HCT116 (cell line): ENCODE results near the gene BMP7. TPM values are rescaled to one million over a fixed set of nuclear protein-coding genes. Genes with fewer than 3 reads are reported as not detected.

Source experiments
- ATAC-seq: fragments of 200-7000 bp; cut with Tn5 transposase; 2 replicates; pipeline ENCODE4 v1.9.1; 2020; ENCODE audit warnings: mild to moderate bottlenecking, moderate library complexity
- BruUV-seq: library from RNA; stranded (reverse); fragments of 400-500 nt; replicated peaks from 2 replicates; lab custom pipeline; 2021; lab: Mats Ljungman, UMichigan
- CTCF ChIA-PET: fragments of 300-600 bp; sonication (Branson Sonifier 250); formaldehyde crosslinking; loops from one replicate; lab custom pipeline; 2021; ENCODE audit warnings: antibody characterized with exemption; lab: Charles Lee
- POLR2A ChIA-PET: fragments of 300-600, 350-600 bp; sonication (Branson Sonifier 250); formaldehyde crosslinking; loops from one replicate; lab custom pipeline; 2021; ENCODE audit warnings: antibody characterized with exemption; lab: Charles Lee
- RAD21 ChIA-PET, 2 experiments: fragments of 300-600 bp; sonication (Branson Sonifier 250); formaldehyde crosslinking; loops; one replicate each; lab custom pipeline; 2023; ENCODE audit warnings: low total read pairs in 2 of 2; ENCODE audit not compliant: uncharacterized antibody in 2 of 2, unreplicated experiment in 2 of 2, low non-redundant PET in 1 of 2; lab: Charles Lee
- DNase-seq: peaks from one replicate; pipeline ENCODE4 v3.0.0-alpha.2; 2010; ENCODE audit warnings: low read depth, low spot score
- H2AFZ ChIP-seq: fragments of 200-600 bp; shearing (Covaris generic), sonication (generic); 2 replicates; pipeline ENCODE4 v1.6.1; 2017; ENCODE audit warnings: low read depth, mixed run types, mixed read lengths, antibody characterized with exemption, low read length; ENCODE audit not compliant: poor library complexity, severe bottlenecking
- H3K27ac ChIP-seq: 2 replicates; pipeline ENCODE4 v1.5.1; 2012; ENCODE audit warnings: low read depth, low read length
- H3K27me3 ChIP-seq: fragments of 200-600 bp; sonication (generic); 2 replicates; pipeline ENCODE4 v1.6.1; 2016; ENCODE audit warnings: mixed run types, low read length, mixed read lengths; ENCODE audit not compliant: insufficient read depth
- H3K36me3 ChIP-seq, 2 experiments: fragments of 200-500 bp in 1 of 2; fragments of 200-600 bp in 1 of 2; sonication (Bioruptor generic) in 1 of 2; sonication (generic) in 1 of 2; 2 replicates each; pipeline versions ENCODE4 v1.5.1 to v1.6.1; 2014 to 2016; ENCODE audit warnings: low read length in 2 of 2, inconsistent platforms in 1 of 2, mixed read lengths in 1 of 2, mixed run types in 1 of 2; ENCODE audit not compliant: insufficient read depth in 2 of 2, control insufficient read depth in 1 of 2
- H3K4me1 ChIP-seq, 2 experiments: fragments of 200-600 bp in 1 of 2; sonication (generic) in 1 of 2; 2 replicates each; pipeline versions ENCODE4 v1.5.1 to v1.6.1; 2012 to 2017; ENCODE audit warnings: low read length in 2 of 2, inconsistent platforms in 1 of 2, mild to moderate bottlenecking in 1 of 2, mixed read lengths in 1 of 2, mixed run types in 1 of 2, moderate library complexity in 1 of 2; ENCODE audit not compliant: insufficient read depth in 2 of 2, control insufficient read depth in 1 of 2
- H3K4me2 ChIP-seq: fragments of 200-600 bp; sonication (generic); 2 replicates; pipeline ENCODE4 v1.6.1; 2017; ENCODE audit warnings: mixed run types, low read length, mixed read lengths
- H3K4me3 ChIP-seq, 2 experiments: fragments of 200-600 bp in 1 of 2; sonication (generic) in 1 of 2; replicated peaks in 1 of 2; 2 replicates each; pipeline ENCODE4 v1.5.1; 2011 to 2016; ENCODE audit warnings: low read length in 2 of 2, control low read depth in 1 of 2, low read depth in 1 of 2, mild to moderate bottlenecking in 1 of 2, mixed read lengths in 1 of 2, mixed run types in 1 of 2
- H3K79me2 ChIP-seq: fragments of 200-600 bp; sonication (generic); 2 replicates; pipeline ENCODE4 v1.6.1; 2017; ENCODE audit warnings: mild to moderate bottlenecking, mixed run types, low read length, moderate library complexity, mixed read lengths; ENCODE audit not compliant: insufficient read depth
- H3K9ac ChIP-seq: fragments of 200-600 bp; sonication (generic); 2 replicates; pipeline ENCODE4 v1.6.1; 2016; ENCODE audit warnings: low read length, mixed read lengths
- H3K9me2 ChIP-seq: fragments of 200-600 bp; sonication (generic), shearing (Covaris generic); 2 replicates; pipeline ENCODE4 v1.6.1; 2017; ENCODE audit warnings: mixed run types, mild to moderate bottlenecking, moderate library complexity; ENCODE audit not compliant: insufficient read depth
- H3K9me3 ChIP-seq, 2 experiments: fragments of 200-500 bp in 1 of 2; fragments of 200-600 bp in 1 of 2; sonication (Bioruptor generic) in 1 of 2; sonication (generic) in 1 of 2; 2 replicates each; pipeline ENCODE4 v1.6.1; 2014 to 2017; ENCODE audit warnings: low read length in 2 of 2, mixed read lengths in 2 of 2, inconsistent platforms in 1 of 2, low read depth in 1 of 2, mild to moderate bottlenecking in 1 of 2, mixed run types in 1 of 2, moderate library complexity in 1 of 2; ENCODE audit not compliant: control insufficient read depth in 1 of 2, insufficient read depth in 1 of 2
- H4K20me1 ChIP-seq: fragments of 200-600 bp; sonication (generic), shearing (Covaris generic); 2 replicates; pipeline ENCODE4 v1.6.1; 2017; ENCODE audit warnings: mixed run types, mild to moderate bottlenecking, moderate library complexity; ENCODE audit not compliant: insufficient read depth
- CBX3 ChIP-seq: IDR thresholded peaks from 2 replicates; pipeline ENCODE4 v1.6.1; 2012; ENCODE audit warnings: low read depth
- CEBPB ChIP-seq: IDR thresholded peaks from 2 replicates; pipeline ENCODE4 v1.6.1; 2012; ENCODE audit warnings: low read depth
- CTCF ChIP-seq, 3 experiments: fragments of 200-600 bp in 1 of 3; sonication (generic) in 1 of 3; IDR thresholded peaks in 2 of 3; conservative IDR thresholded peaks in 1 of 3; 2 replicates each; pipeline ENCODE4 v1.5.1; 2012 to 2017; ENCODE audit warnings: low read depth in 2 of 3, low read length in 2 of 3, antibody characterized with exemption in 1 of 3, borderline replicate concordance in 1 of 3, control low read depth in 1 of 3, mild to moderate bottlenecking in 1 of 3, mixed read lengths in 1 of 3, mixed run types in 1 of 3, moderate library complexity in 1 of 3; ENCODE audit not compliant: insufficient read depth in 1 of 3
- EGR1 ChIP-seq: IDR thresholded peaks from 2 replicates; pipeline ENCODE4 v1.6.1; 2012; ENCODE audit warnings: low read depth
- ELF1 ChIP-seq: IDR thresholded peaks from 2 replicates; pipeline ENCODE4 v1.6.1; 2012; ENCODE audit warnings: low read depth, borderline replicate concordance
- EZH2 ChIP-seq: fragments of 200-600 bp; sonication (generic); IDR thresholded peaks from 2 replicates; pipeline ENCODE4 v1.6.1; 2017; ENCODE audit warnings: antibody characterized with exemption, mixed run types
- EZH2phosphoT487 ChIP-seq: fragments of 200-600 bp; IDR thresholded peaks from 2 replicates; pipeline ENCODE4 v1.6.1; 2018; ENCODE audit warnings: antibody characterized with exemption, borderline replicate concordance
- FOSL1 ChIP-seq: IDR thresholded peaks from 2 replicates; pipeline ENCODE4 v1.6.1; 2012; ENCODE audit warnings: low read depth
- JUND ChIP-seq: IDR thresholded peaks from 2 replicates; pipeline ENCODE4 v1.6.1; 2012
- MAX ChIP-seq: IDR thresholded peaks from 2 replicates; pipeline ENCODE4 v1.6.1; 2012
- POLR2AphosphoS5 ChIP-seq: IDR thresholded peaks from 2 replicates; pipeline ENCODE4 v1.6.1; 2011; ENCODE audit warnings: mild to moderate bottlenecking, low read depth, low read length, moderate library complexity
- REST ChIP-seq: IDR thresholded peaks from 2 replicates; pipeline ENCODE4 v1.6.1; 2012; ENCODE audit warnings: low read depth
- SIN3A ChIP-seq: IDR thresholded peaks from 2 replicates; pipeline ENCODE4 v1.6.1; 2012; ENCODE audit warnings: low read depth
- SRF ChIP-seq: IDR thresholded peaks from 2 replicates; pipeline ENCODE4 v1.6.1; 2012; ENCODE audit warnings: low read depth
- TCF7L2 ChIP-seq: IDR thresholded peaks from 2 replicates; pipeline ENCODE4 v1.7.0; 2011; ENCODE audit warnings: borderline replicate concordance, inconsistent platforms; ENCODE audit not compliant: insufficient read depth, insufficient read length; ENCODE audit errors: extremely low read depth
- YY1 ChIP-seq: IDR thresholded peaks from 2 replicates; pipeline ENCODE4 v1.6.1; 2011; ENCODE audit warnings: low read length, low read depth, moderate library complexity, mild to moderate bottlenecking; ENCODE audit not compliant: insufficient replicate concordance; ENCODE audit errors: extremely low read depth
- ZFX ChIP-seq: fragments of 450-650 bp; IDR thresholded peaks from 2 replicates; pipeline ENCODE4 v1.6.1; 2017
- ZNF274 ChIP-seq: fragments of 200-500 bp; sonication (Bioruptor generic); IDR thresholded peaks from 2 replicates; pipeline ENCODE4 v1.6.1; 2014; ENCODE audit warnings: mild to moderate bottlenecking, low read depth, low read length, inconsistent platforms
- intact Hi-C: fragments of 100-400 bp; cut with micrococcal nuclease; formaldehyde crosslinking; loops from 2 replicates; pipeline ENCODE4 v1.10.0; 2022
- total RNA-seq: library from RNA; stranded (reverse); gene quantifications from one replicate; pipeline ENCODE4 v1.2.1, GENCODE V29; 2021; ENCODE audit not compliant: unreplicated experiment
- TF ChIP-seq, protein P1 (sequence below): IDR thresholded peaks from 2 replicates; pipeline ENCODE4 v1.6.1; 2011; ENCODE audit warnings: mild to moderate bottlenecking, low read length, moderate library complexity; ENCODE audit not compliant: insufficient replicate concordance; ENCODE audit errors: extremely low read depth
- TF ChIP-seq, protein P2 (sequence below): IDR thresholded peaks from 2 replicates; pipeline ENCODE4 v1.6.1; 2012

The BMP7 gene
- total RNA-seq, 1 experiment from 2014 or later = 7.0 TPM

GRCh38 chr20:57260934-57261333 lies 5.5 kb downstream of the BMP7 start:
- ChIA-PET CTCF (no interaction called here), POLR2A (no interaction called here), RAD21 (no interaction called here)
- no TSS peak for BruUV-seq
- Histone ChIP-seq H3K9me2 (no peaks in the 10 kb centered on the region), H3K4me3 (no peak overlapping the region), H3K36me3 (no peaks in the 10 kb centered on the region), H3K4me1 (peaks cover 0 to 4% of the 10 kb centered on the region in 2 experiments; a peak in 2 of 4 replicates), H3K4me2 (no peak overlapping the region), H3K79me2 (no peaks in the 10 kb centered on the region), H3K9me3 (no peaks in the 10 kb centered on the region), H3K27ac (no peak overlapping the region), H2AFZ (no peak overlapping the region), H3K27me3 (no peaks in the 10 kb centered on the region), H4K20me1 (no peaks in the 10 kb centered on the region), H3K9ac (no peak overlapping the region)
- TF ChIP-seq EZH2 = no peak
- TF ChIP-seq ELF1 = no peak
- no peak for TF ChIP-seq SRF
- no peak for TF ChIP-seq TCF7L2
- TF ChIP-seq CBX3 = no peak
- TF ChIP-seq YY1 = no peak
- no peak for TF ChIP-seq ZFX
- TF ChIP-seq CTCF (IDR thresholded peaks at IDR 0.05 in 2 of 3, conservative IDR thresholded peaks at IDR 0.05 in 1 of 3; ENCODE audit: borderline replicate concordance in 1 of 3, insufficient read depth in 1 of 3, low read depth in 2 of 3, low read length in 2 of 3) = no peak
- TF ChIP-seq, protein P1, sequence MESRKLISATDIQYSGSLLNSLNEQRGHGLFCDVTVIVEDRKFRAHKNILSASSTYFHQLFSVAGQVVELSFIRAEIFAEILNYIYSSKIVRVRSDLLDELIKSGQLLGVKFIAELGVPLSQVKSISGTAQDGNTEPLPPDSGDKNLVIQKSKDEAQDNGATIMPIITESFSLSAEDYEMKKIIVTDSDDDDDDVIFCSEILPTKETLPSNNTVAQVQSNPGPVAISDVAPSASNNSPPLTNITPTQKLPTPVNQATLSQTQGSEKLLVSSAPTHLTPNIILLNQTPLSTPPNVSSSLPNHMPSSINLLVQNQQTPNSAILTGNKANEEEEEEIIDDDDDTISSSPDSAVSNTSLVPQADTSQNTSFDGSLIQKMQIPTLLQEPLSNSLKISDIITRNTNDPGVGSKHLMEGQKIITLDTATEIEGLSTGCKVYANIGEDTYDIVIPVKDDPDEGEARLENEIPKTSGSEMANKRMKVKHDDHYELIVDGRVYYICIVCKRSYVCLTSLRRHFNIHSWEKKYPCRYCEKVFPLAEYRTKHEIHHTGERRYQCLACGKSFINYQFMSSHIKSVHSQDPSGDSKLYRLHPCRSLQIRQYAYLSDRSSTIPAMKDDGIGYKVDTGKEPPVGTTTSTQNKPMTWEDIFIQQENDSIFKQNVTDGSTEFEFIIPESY = no peak
- no peak for TF ChIP-seq EGR1
- TF ChIP-seq JUND = no peak
- no peak for TF ChIP-seq REST
- no peak for TF ChIP-seq EZH2phosphoT487
- no peak for TF ChIP-seq MAX
- TF ChIP-seq ZNF274 = no peak
- no peak for TF ChIP-seq POLR2AphosphoS5
- TF ChIP-seq, protein P2, sequence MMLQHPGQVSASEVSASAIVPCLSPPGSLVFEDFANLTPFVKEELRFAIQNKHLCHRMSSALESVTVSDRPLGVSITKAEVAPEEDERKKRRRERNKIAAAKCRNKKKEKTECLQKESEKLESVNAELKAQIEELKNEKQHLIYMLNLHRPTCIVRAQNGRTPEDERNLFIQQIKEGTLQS = no peak
- TF ChIP-seq CEBPB = no peak
- TF ChIP-seq FOSL1 = no peak
- no peak for TF ChIP-seq SIN3A
- DNase-seq (no peak), ATAC-seq (no peak)
- intact Hi-C loops = no loop called here
